ENCODE results near the gene TRPV3. TPM values are rescaled to one million over a fixed set of nuclear protein-coding genes. Genes with fewer than 3 reads are reported as not detected.

The TRPV3 gene
- 0.85 TPM for polyA plus RNA-seq (2013, experiment 1 of 2)
- polyA plus RNA-seq (2013, experiment 2 of 2): 1.1 TPM

GRCh38 chr17:3557768-3558583, at the start of gene TRPV3:
Gene TRPV3 (minus strand): TSS chr17:3557812. CDS start chr17:3554850, 2,962 bp downstream.
- H3K27me3 ChIP-seq (ENCODE audit: insufficient read depth, low read length): no peaks in the 10 kb centered on the region
- no peaks in the 10 kb centered on the region for H3K36me3 ChIP-seq (ENCODE audit: insufficient read depth, low read length)
- H3K4me1 ChIP-seq (ENCODE audit: insufficient read depth, low read length): no peaks in the 10 kb centered on the region
- no peak within 1 kb of the TSS for H3K4me3 ChIP-seq (ENCODE audit: low read length)
- no peaks in the 10 kb centered on the region for H3K9me3 ChIP-seq (ENCODE audit: insufficient read depth, low read depth, low read length)
- WGBS: 88% methylated on average over 23 of the region's 23 CpGs
- no peak within 1 kb of the TSS for H3K27ac ChIP-seq (ENCODE audit: low read depth, low read length)
- H3K9ac ChIP-seq (ENCODE audit: low read depth, low read length): no peak within 1 kb of the TSS

GRCh38 chr17:3603870-3604259, 46.3 kb upstream of the TRPV3 start:
- 94% methylated on average over 4 of the region's 4 CpGs for WGBS
- no peak overlapping the region for H3K27ac ChIP-seq (ENCODE audit: low read depth, low read length)

GRCh38 chr17:3603119-3603869, 45.7 kb upstream of the TRPV3 start:
- no peaks in the 10 kb centered on the region for H3K9me3 ChIP-seq (ENCODE audit: insufficient read depth, low read depth, low read length)
- no peak overlapping the region for H3K9ac ChIP-seq (ENCODE audit: low read depth, low read length)
- H3K27me3 ChIP-seq (ENCODE audit: insufficient read depth, low read length): no peaks in the 10 kb centered on the region
- WGBS: 97% methylated on average over 16 of the region's 17 CpGs
- no peak overlapping the region for H3K4me3 ChIP-seq (ENCODE audit: low read length)
- H3K36me3 ChIP-seq (ENCODE audit: insufficient read depth, low read length): peaks cover 24% of the 10 kb centered on the region
- no peaks in the 10 kb centered on the region for H3K4me1 ChIP-seq (ENCODE audit: insufficient read depth, low read length)
- no peak overlapping the region for H3K27ac ChIP-seq (ENCODE audit: low read depth, low read length)

More at GRCh38 chr17:3603870-3604259, 46.3 kb upstream of the TRPV3 start:
- Histone ChIP-seq H3K9ac (ENCODE audit: low read depth, low read length) (no peak overlapping the region), H3K36me3 (ENCODE audit: insufficient read depth, low read length) (peaks cover 30% of the 10 kb centered on the region), H3K4me3 (ENCODE audit: low read length) (no peak overlapping the region), H3K27me3 (ENCODE audit: insufficient read depth, low read length) (no peaks in the 10 kb centered on the region), H3K4me1 (ENCODE audit: insufficient read depth, low read length) (no peaks in the 10 kb centered on the region), H3K9me3 (ENCODE audit: insufficient read depth, low read depth, low read length) (no peaks in the 10 kb centered on the region)

GRCh38 chr17:3602499-3602898, 44.9 kb upstream of the TRPV3 start:
- no peak overlapping the region for H3K27ac ChIP-seq (ENCODE audit: low read depth, low read length)

GRCh38 chr17:3600529-3601205, 43.1 kb upstream of the TRPV3 start:
- Histone ChIP-seq H3K4me1 (ENCODE audit: insufficient read depth, low read length) (no peaks in the 10 kb centered on the region), H3K27ac (ENCODE audit: low read depth, low read length) (no peak overlapping the region), H3K9ac (ENCODE audit: low read depth, low read length) (no peak overlapping the region), H3K36me3 (ENCODE audit: insufficient read depth, low read length) (peaks cover 3% of the 10 kb centered on the region; the same call in 1 of the 2 replicates), H3K4me3 (ENCODE audit: low read length) (no peak overlapping the region), H3K9me3 (ENCODE audit: insufficient read depth, low read depth, low read length) (no peaks in the 10 kb centered on the region), H3K27me3 (ENCODE audit: insufficient read depth, low read length) (no peaks in the 10 kb centered on the region)
- 89% methylated on average over 15 of the region's 15 CpGs for WGBS

More at GRCh38 chr17:3602499-3602898, 44.9 kb upstream of the TRPV3 start:
- 72% methylated on average over 16 of the region's 16 CpGs for WGBS
- Histone ChIP-seq H3K4me1 (ENCODE audit: insufficient read depth, low read length) (no peaks in the 10 kb centered on the region), H3K4me3 (ENCODE audit: low read length) (no peak overlapping the region), H3K9me3 (ENCODE audit: insufficient read depth, low read depth, low read length) (no peaks in the 10 kb centered on the region), H3K9ac (ENCODE audit: low read depth, low read length) (no peak overlapping the region), H3K36me3 (ENCODE audit: insufficient read depth, low read length) (peaks cover 17% of the 10 kb centered on the region), H3K27me3 (ENCODE audit: insufficient read depth, low read length) (no peaks in the 10 kb centered on the region)

- Histone ChIP-seq H3K9me3 (ENCODE audit: insufficient read depth, low read depth, low read length) (no peaks in the 10 kb centered on the region), H3K27ac (ENCODE audit: low read depth, low read length) (no peak overlapping the region), H3K4me3 (ENCODE audit: low read length) (no peak overlapping the region), H3K27me3 (ENCODE audit: insufficient read depth, low read length) (no peaks in the 10 kb centered on the region), H3K36me3 (ENCODE audit: insufficient read depth, low read length) (no peaks in the 10 kb centered on the region), H3K4me1 (ENCODE audit: insufficient read depth, low read length) (no peaks in the 10 kb centered on the region), H3K9ac (ENCODE audit: low read depth, low read length) (no peak overlapping the region)
- WGBS: 87% methylated on average over 13 of the region's 13 CpGs
These were observed 40.5 kb upstream of the TRPV3 start for GRCh38 chr17:3598078-3598477.

- no peak overlapping the region for H3K27ac ChIP-seq (ENCODE audit: low read depth, low read length)
- H3K4me3 ChIP-seq (ENCODE audit: low read length): no peak overlapping the region
- H3K4me1 ChIP-seq (ENCODE audit: insufficient read depth, low read length): no peaks in the 10 kb centered on the region
- H3K27me3 ChIP-seq (ENCODE audit: insufficient read depth, low read length): no peaks in the 10 kb centered on the region
- 93% methylated on average over 27 of the region's 27 CpGs for WGBS
- no peaks in the 10 kb centered on the region for H3K36me3 ChIP-seq (ENCODE audit: insufficient read depth, low read length)
- no peaks in the 10 kb centered on the region for H3K9me3 ChIP-seq (ENCODE audit: insufficient read depth, low read depth, low read length)
- no peak overlapping the region; the same call in 1 of the 2 replicates for H3K9ac ChIP-seq (ENCODE audit: low read depth, low read length)
These were observed 39.3 kb upstream of the TRPV3 start for GRCh38 chr17:3596804-3597464.

GRCh38 chr17:3594976-3595375, 37.4 kb upstream of the TRPV3 start:
- no peak overlapping the region for H3K27ac ChIP-seq (ENCODE audit: low read depth, low read length)
- no peaks in the 10 kb centered on the region for H3K27me3 ChIP-seq (ENCODE audit: insufficient read depth, low read length)
- WGBS: 94% methylated on average over 15 of the region's 15 CpGs
- H3K4me3 ChIP-seq (ENCODE audit: low read length): no peak overlapping the region
- H3K9me3 ChIP-seq (ENCODE audit: insufficient read depth, low read depth, low read length): no peaks in the 10 kb centered on the region
- no peaks in the 10 kb centered on the region for H3K4me1 ChIP-seq (ENCODE audit: insufficient read depth, low read length)
- no peak overlapping the region for H3K9ac ChIP-seq (ENCODE audit: low read depth, low read length)
- H3K36me3 ChIP-seq (ENCODE audit: insufficient read depth, low read length): 0 out of 2 replicates have a peak, but pooled peaks cover 7% of the 10 kb centered on the region

- no peaks in the 10 kb centered on the region for H3K9me3 ChIP-seq (ENCODE audit: insufficient read depth, low read depth, low read length)
- WGBS: 87% methylated on average over 9 of the region's 11 CpGs
- H3K27ac ChIP-seq (ENCODE audit: low read depth, low read length): no peak overlapping the region
- no peak overlapping the region for H3K9ac ChIP-seq (ENCODE audit: low read depth, low read length)
- no peaks in the 10 kb centered on the region for H3K27me3 ChIP-seq (ENCODE audit: insufficient read depth, low read length)
- no peaks in the 10 kb centered on the region for H3K4me1 ChIP-seq (ENCODE audit: insufficient read depth, low read length)
- no peak overlapping the region for H3K4me3 ChIP-seq (ENCODE audit: low read length)
- peaks cover 11% of the 10 kb centered on the region for H3K36me3 ChIP-seq (ENCODE audit: insufficient read depth, low read length)
These were observed 36.6 kb upstream of the TRPV3 start for GRCh38 chr17:3594051-3594800.

- peaks cover 11% of the 10 kb centered on the region for H3K36me3 ChIP-seq (ENCODE audit: insufficient read depth, low read length)
- H3K27ac ChIP-seq (ENCODE audit: low read depth, low read length): no peak overlapping the region
- H3K4me1 ChIP-seq (ENCODE audit: insufficient read depth, low read length): no peaks in the 10 kb centered on the region
- no peak overlapping the region for H3K4me3 ChIP-seq (ENCODE audit: low read length)
- H3K27me3 ChIP-seq (ENCODE audit: insufficient read depth, low read length): no peaks in the 10 kb centered on the region
- no peak overlapping the region for H3K9ac ChIP-seq (ENCODE audit: low read depth, low read length)
- no peaks in the 10 kb centered on the region for H3K9me3 ChIP-seq (ENCODE audit: insufficient read depth, low read depth, low read length)
- 95% methylated on average over 5 of the region's 5 CpGs for WGBS
These were observed 35.8 kb upstream of the TRPV3 start for GRCh38 chr17:3593384-3593783.
